Measurements from ENCODE around the gene IGSF22. TPM values are rescaled to one million over a fixed set of nuclear protein-coding genes. Genes with fewer than 3 reads are reported as not detected.

Gene IGSF22
- total RNA-seq, 1 donor from 2014 or later: 0.19 TPM

DNA sequence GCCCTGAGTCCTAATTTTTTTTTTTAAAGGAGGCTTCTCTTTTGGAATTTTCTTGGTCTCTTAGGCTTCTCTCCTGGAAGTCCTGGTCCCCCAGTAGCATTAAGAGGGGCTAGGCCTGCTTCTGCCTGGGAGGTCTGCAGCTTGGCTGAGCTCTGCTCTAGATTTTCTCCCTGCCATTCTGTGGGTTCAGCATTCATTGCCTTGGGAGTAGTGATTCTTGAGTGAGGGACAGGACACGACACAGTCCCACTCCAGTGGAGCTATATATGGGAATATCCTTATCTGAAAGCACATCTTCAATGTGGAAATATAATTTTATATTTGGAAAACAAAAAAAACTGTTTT, 3.7 kb downstream of the IGSF22 start:
- TF ChIP-seq, protein P1, sequence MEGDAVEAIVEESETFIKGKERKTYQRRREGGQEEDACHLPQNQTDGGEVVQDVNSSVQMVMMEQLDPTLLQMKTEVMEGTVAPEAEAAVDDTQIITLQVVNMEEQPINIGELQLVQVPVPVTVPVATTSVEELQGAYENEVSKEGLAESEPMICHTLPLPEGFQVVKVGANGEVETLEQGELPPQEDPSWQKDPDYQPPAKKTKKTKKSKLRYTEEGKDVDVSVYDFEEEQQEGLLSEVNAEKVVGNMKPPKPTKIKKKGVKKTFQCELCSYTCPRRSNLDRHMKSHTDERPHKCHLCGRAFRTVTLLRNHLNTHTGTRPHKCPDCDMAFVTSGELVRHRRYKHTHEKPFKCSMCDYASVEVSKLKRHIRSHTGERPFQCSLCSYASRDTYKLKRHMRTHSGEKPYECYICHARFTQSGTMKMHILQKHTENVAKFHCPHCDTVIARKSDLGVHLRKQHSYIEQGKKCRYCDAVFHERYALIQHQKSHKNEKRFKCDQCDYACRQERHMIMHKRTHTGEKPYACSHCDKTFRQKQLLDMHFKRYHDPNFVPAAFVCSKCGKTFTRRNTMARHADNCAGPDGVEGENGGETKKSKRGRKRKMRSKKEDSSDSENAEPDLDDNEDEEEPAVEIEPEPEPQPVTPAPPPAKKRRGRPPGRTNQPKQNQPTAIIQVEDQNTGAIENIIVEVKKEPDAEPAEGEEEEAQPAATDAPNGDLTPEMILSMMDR (conservative IDR thresholded peaks at IDR 0.05): peak; percentile 42
- H3K27me3 Mint-ChIP-seq (ENCODE audit: low read depth): peaks cover 25% of the 10 kb centered on the region
- peak overlapping the region; percentile 87 for H3K4me3 Mint-ChIP-seq
- DNase-seq (ENCODE audit: low read depth, low spot score): no peak
- peaks cover 14% of the 10 kb centered on the region for H3K4me1 Mint-ChIP-seq
- no peaks in the 10 kb centered on the region for H3K9me3 Mint-ChIP-seq
- no peaks in the 10 kb centered on the region for H3K36me3 Mint-ChIP-seq (ENCODE audit: low read depth)
- no peak overlapping the region for H3K27ac Mint-ChIP-seq (ENCODE audit: unreplicated experiment)

DNA sequence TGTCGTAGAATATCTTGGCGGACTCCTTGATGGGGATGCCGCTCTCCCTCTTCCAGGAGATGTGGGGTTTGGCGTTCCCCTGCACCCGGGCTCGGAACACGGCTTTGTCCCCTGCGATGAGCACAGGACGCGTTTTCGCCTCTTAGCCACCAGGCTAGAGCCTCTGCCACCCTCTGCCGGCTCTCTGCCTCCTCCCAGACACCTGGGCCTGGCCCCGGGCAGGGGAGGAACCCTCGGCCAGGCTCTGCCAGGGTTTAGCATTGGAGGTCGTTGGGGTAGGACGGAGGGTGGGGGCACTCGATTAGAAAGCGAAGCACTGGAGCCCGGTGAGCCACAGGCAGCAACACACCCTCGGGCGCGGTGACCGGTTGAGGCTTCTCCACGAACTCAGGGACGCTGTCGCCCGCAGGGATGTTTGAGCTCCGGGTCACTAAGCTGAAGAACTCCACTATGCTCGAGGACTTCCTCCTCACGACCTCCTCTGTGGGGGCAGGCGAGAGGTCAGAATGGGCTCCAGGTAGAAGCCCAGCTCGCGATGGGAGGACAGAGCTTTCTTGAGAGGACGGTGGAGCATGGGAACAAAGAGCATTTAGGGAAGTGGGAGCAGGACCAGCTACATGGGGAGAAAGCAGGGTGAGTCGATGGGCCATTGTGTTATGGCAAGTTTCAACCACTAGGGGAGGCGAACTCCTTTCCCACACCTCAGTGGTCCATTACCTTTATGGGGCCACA, 4.3 kb downstream of the IGSF22 start:
- Mint-ChIP-seq H3K36me3 (ENCODE audit: low read depth) (no peaks in the 10 kb centered on the region), H3K9me3 (no peaks in the 10 kb centered on the region), H3K27me3 (ENCODE audit: low read depth) (peaks cover 29% of the 10 kb centered on the region), H3K4me1 (peaks cover 14% of the 10 kb centered on the region), H3K27ac (ENCODE audit: unreplicated experiment) (peak overlapping the region; percentile 86), H3K4me3 (peak overlapping the region; percentile 87)
- DNase-seq (ENCODE audit: low read depth, low spot score): peak; percentile 52
- TF ChIP-seq, protein P1 (conservative IDR thresholded peaks at IDR 0.05): peak; percentile 77

DNA sequence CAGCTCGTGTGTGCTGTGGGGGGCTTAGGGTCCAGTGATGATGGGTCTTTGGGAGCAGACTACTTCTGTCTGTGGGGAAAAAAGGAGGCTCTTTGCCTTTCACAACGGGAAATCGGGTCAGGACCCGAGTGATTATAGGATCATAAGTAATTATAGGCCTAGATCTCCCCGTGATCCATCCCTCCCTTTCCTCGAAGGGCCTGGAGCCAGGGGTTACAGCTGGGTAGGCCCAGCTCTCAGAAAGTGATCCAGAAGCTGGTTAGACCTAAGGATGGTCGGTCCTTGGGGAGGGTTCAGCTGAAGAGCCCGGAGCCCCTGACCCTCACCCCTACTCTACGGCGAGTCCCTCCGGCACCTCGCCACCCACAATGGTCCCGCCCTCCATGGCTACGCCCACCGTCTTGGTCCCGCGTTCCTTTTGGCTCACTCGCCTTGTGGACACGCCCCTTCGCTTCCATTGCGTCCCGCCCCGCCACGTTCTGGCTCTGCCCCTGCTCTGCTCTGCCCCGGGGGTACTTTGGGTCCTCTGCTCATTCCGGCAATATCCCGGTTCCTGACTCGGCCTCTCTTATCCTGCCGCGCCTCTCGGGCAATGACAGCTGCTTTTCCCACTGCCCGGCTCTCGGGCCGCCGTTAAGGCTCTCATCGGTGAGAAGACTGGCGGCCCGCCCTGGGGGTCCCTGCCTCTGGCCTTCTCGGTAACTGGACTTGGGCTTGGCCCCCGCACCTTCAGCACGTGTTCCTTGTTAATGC, 5.0 kb downstream of the IGSF22 start:
- Mint-ChIP-seq H3K4me3 (peak overlapping the region; percentile 87), H3K27me3 (ENCODE audit: low read depth) (peaks cover 33% of the 10 kb centered on the region), H3K4me1 (peaks cover 14% of the 10 kb centered on the region), H3K9me3 (no peaks in the 10 kb centered on the region), H3K27ac (ENCODE audit: unreplicated experiment) (peak overlapping the region; percentile 86), H3K36me3 (ENCODE audit: low read depth) (no peaks in the 10 kb centered on the region)
- TF ChIP-seq, protein P1 (conservative IDR thresholded peaks at IDR 0.05): no peak
- peak; percentile 79 for DNase-seq (ENCODE audit: low read depth, low spot score)

DNA sequence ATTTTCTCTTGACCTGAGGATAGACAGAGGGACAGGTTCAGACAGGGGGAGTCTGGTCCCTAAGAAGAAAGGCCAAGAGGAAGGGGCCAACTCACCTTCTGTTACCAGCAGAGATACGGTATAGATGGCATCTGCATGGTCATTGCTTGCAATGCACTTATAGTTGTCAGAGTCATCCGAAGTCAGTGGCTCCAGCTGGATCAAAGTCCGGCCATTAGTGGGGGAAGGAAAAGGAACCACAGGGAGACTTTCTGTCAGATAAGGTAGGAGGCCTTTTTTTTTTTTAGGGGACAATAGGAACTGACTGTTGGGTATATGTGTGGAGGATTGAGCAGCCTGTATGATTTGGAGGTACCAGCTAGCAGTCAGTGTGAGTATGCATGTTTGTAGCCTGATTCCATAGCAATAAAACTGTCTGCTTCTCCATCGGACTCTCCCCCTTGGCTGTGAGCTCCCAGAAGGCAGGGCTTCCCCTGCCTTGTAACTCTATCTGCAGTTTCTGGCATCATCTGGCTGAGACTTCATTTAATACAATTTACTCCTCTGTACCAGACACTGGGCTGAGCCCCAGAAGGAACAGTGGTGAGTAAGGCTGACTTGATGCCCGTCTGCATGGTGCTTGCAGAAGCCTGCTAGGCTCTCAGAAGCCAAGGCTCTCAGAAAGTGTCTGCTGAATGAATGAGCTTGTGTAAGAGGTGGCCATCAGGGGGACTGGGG, 5.7 kb downstream of the IGSF22 start:
- Mint-ChIP-seq H3K27me3 (ENCODE audit: low read depth) (peaks cover 36% of the 10 kb centered on the region), H3K9me3 (no peaks in the 10 kb centered on the region), H3K27ac (ENCODE audit: unreplicated experiment) (no peak overlapping the region), H3K4me3 (peak overlapping the region; percentile 87), H3K4me1 (peaks cover 14% of the 10 kb centered on the region), H3K36me3 (ENCODE audit: low read depth) (no peaks in the 10 kb centered on the region)
- no peak for DNase-seq (ENCODE audit: low read depth, low spot score)
- TF ChIP-seq, protein P1 (conservative IDR thresholded peaks at IDR 0.05): no peak

DNA sequence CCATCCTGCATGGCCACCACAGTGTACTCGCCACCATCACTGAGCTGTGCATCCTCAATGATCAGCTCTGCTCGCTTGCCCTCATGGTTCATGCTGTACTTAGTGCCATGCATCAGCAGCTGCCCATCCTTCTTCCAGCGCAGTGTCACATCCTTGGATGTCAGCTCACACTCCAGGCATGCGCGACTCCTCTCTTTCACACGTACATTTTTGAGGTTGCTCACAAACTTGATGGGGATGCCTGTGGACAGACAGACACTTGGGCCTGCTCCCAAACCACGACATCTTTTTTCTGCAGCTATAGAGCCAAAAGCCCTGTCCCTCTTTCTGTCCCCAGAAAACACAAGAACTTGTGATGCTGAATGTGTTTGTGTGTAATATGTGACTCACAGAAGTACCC, 10.5 kb downstream of the IGSF22 start:
- Mint-ChIP-seq H3K4me1 (no peaks in the 10 kb centered on the region), H3K9me3 (no peaks in the 10 kb centered on the region), H3K36me3 (ENCODE audit: low read depth) (no peaks in the 10 kb centered on the region), H3K27me3 (ENCODE audit: low read depth) (peaks cover 42% of the 10 kb centered on the region), H3K27ac (ENCODE audit: unreplicated experiment) (no peak overlapping the region), H3K4me3 (no peak overlapping the region)
- TF ChIP-seq, protein P1 (conservative IDR thresholded peaks at IDR 0.05): no peak
- no peak for DNase-seq (ENCODE audit: low read depth, low spot score)
